Mucosa of descending colon (tissue), 3 donors: ENCODE measurements around the gene SLC25A23. TPM values are rescaled to one million over a fixed set of nuclear protein-coding genes. Genes with fewer than 3 reads are reported as not detected.
A peak's percentile ranks its signal among the peaks of the same experiment; 100 is the strongest.

Experiments
- ATAC-seq: fragments of 200-7000 bp; cut with Tn5 transposase; one replicate; pipeline ENCODE4 v1.9.1; 2020; ENCODE audit warnings: mild to moderate bottlenecking, moderate library complexity
- DNase-seq, 3 donors: peaks; one replicate each; pipeline ENCODE4 v3.0.0-alpha.2; 2020
- H3K36me3 ChIP-seq: fragments of 200-600 bp; one replicate; pipeline ENCODE4 v1.8.0; 2021; ENCODE audit warnings: low read depth, mild to moderate bottlenecking
- H3K4me1 ChIP-seq: fragments of 200-600 bp; one replicate; pipeline ENCODE4 v1.8.0; 2021; ENCODE audit warnings: low read depth, mild to moderate bottlenecking
- H3K4me3 ChIP-seq: fragments of 200-600 bp; one replicate; pipeline ENCODE4 v1.8.0; 2021; ENCODE audit warnings: mild to moderate bottlenecking
- H3K9me3 ChIP-seq: fragments of 200-600 bp; one replicate; pipeline ENCODE4 v1.8.0; 2021; ENCODE audit warnings: mild to moderate bottlenecking
- CTCF ChIP-seq: fragments of 200-600 bp; IDR thresholded peaks from one replicate; pipeline ENCODE4 v1.8.0; 2022; ENCODE audit warnings: antibody characterized with exemption, mild to moderate bottlenecking
- intact Hi-C, 2 donors: fragments of 100-400 bp; cut with DNase I in 1 of 2; cut with micrococcal nuclease in 1 of 2; formaldehyde crosslinking; loops; one replicate each; pipeline versions ENCODE4 v1.11.0 to v1.11.1; 2022; cut with DNase I, micrococcal nuclease
- total RNA-seq, 3 donors: library from RNA; stranded (reverse); fragmentation: NEBNext Ultra II Directional in 2 of 3; extraction: Animal tissue kit (Norgen Biotek cat#: 25700) in 2 of 3; gene quantifications; one replicate each; pipeline versions ENCODE4 v1.2.1 to v1.2.4, GENCODE V29; 2021 to 2023
- donor health status: DM: no; HTN: no; CAD: no; lungs with moderate emphysema.
- donor health status: DM: no; HTN: no; CAD: no.
- donor health status: DM: no; HTN: yes; CAD: no.

Gene SLC25A23
- total RNA-seq, 3 donors from 2014 or later: 106 to 181 (median 116) TPM

GRCh38 chr19:6500837-6501739, 41.5 kb upstream of the SLC25A23 start:
- no peak for ATAC-seq
- H3K9me3 ChIP-seq: no peaks in the 10 kb centered on the region
- DNase-seq: no peak
- no peak for TF ChIP-seq CTCF
- no peaks in the 10 kb centered on the region for H3K4me1 ChIP-seq
- intact Hi-C loops: no loop called here
- no peaks in the 10 kb centered on the region for H3K36me3 ChIP-seq
- no peak overlapping the region for H3K4me3 ChIP-seq

- no peak for TF ChIP-seq CTCF
- intact Hi-C loops: no loop called here
- no peak overlapping the region for H3K4me3 ChIP-seq
- no peak for DNase-seq
- ATAC-seq: peak; percentile 59
- no peaks in the 10 kb centered on the region for H3K9me3 ChIP-seq
- no peaks in the 10 kb centered on the region for H3K36me3 ChIP-seq
- no peaks in the 10 kb centered on the region for H3K4me1 ChIP-seq
These were observed 39.6 kb upstream of the SLC25A23 start for GRCh38 chr19:6499052-6499790.

GRCh38 chr19:6498294-6499036, 38.9 kb upstream of the SLC25A23 start:
- intact Hi-C loops: no loop called here
- H3K36me3 ChIP-seq: no peaks in the 10 kb centered on the region
- H3K4me3 ChIP-seq: no peak overlapping the region
- ATAC-seq: no peak
- no peak for TF ChIP-seq CTCF
- DNase-seq: no peak
- no peaks in the 10 kb centered on the region for H3K4me1 ChIP-seq
- no peaks in the 10 kb centered on the region for H3K9me3 ChIP-seq

GRCh38 chr19:6495947-6496346, 36.4 kb upstream of the SLC25A23 start:
- ATAC-seq: no peak
- no peak for TF ChIP-seq CTCF

GRCh38 chr19:6494438-6495036, 34.9 kb upstream of the SLC25A23 start:
- ATAC-seq: no peak
- TF ChIP-seq CTCF: no peak
- no peak for DNase-seq
- Histone ChIP-seq H3K9me3 (no peaks in the 10 kb centered on the region), H3K4me3 (no peak overlapping the region), H3K4me1 (no peaks in the 10 kb centered on the region), H3K36me3 (no peaks in the 10 kb centered on the region)
- intact Hi-C loops: no loop called here

More at GRCh38 chr19:6495947-6496346, 36.4 kb upstream of the SLC25A23 start:
- intact Hi-C loops: no loop called here
- Histone ChIP-seq H3K4me3 (no peak overlapping the region), H3K4me1 (no peaks in the 10 kb centered on the region), H3K36me3 (no peaks in the 10 kb centered on the region), H3K9me3 (no peaks in the 10 kb centered on the region)
- no peak for DNase-seq
